Thymus (tissue), 11 donors: Measurements from ENCODE around the gene STAG2. TPM values are rescaled to one million over a fixed set of nuclear protein-coding genes. Genes with fewer than 3 reads are reported as not detected.

ENCODE experiments used
- DNase-seq, 9 donors: peaks; one replicate each; pipeline ENCODE4 v3.0.0-alpha.2; 2013; ENCODE audit warnings: low spot score in 9 of 9, low read depth in 6 of 9, missing footprints in 1 of 9
- H3K27ac ChIP-seq, 2 donors: one replicate each; pipeline ENCODE4 v1.5.1; 2013; ENCODE audit warnings: control low read depth in 1 of 2, low read depth in 1 of 2, low read length in 1 of 2, mild to moderate bottlenecking in 1 of 2, moderate library complexity in 1 of 2
- H3K27me3 ChIP-seq, 2 donors: one replicate each; pipeline ENCODE4 v1.5.1; 2013; ENCODE audit warnings: low read length in 1 of 2; ENCODE audit not compliant: control insufficient read depth in 2 of 2, insufficient read depth in 1 of 2
- H3K36me3 ChIP-seq, 2 donors: one replicate each; pipeline ENCODE4 v1.5.1; 2013; ENCODE audit warnings: low read length in 1 of 2, mild to moderate bottlenecking in 1 of 2, moderate library complexity in 1 of 2; ENCODE audit not compliant: control insufficient read depth in 2 of 2, insufficient read depth in 2 of 2
- H3K4me1 ChIP-seq, 2 donors: one replicate each; pipeline ENCODE4 v1.5.1; 2013; ENCODE audit warnings: low read length in 2 of 2; ENCODE audit not compliant: control insufficient read depth in 2 of 2, insufficient read depth in 2 of 2
- H3K4me3 ChIP-seq, 2 donors: one replicate each; pipeline ENCODE4 v1.5.1; 2013; ENCODE audit warnings: low read length in 2 of 2, control low read depth in 1 of 2, mild to moderate bottlenecking in 1 of 2
- H3K9me3 ChIP-seq, 2 donors: one replicate each; pipeline ENCODE4 v1.5.1; 2013; ENCODE audit warnings: low read length in 1 of 2, mild to moderate bottlenecking in 1 of 2; ENCODE audit not compliant: control insufficient read depth in 2 of 2, insufficient read depth in 1 of 2
- WGBS: extraction: QIAGEN DNeasy Blood & Tissue Kit; methylation state at CpG from one replicate; pipeline ENCODE4 v1.1.7; 2013; 5-methylcytosine and 5-hydroxymethylcytosine counted together
- polyA plus RNA-seq: library from polyadenylated mRNA; stranded (reverse); fragments of 200-250 nt; gene quantifications from one replicate; pipeline ENCODE4 v1.2.3, GENCODE V29; 2013
- total RNA-seq: library from RNA; stranded (reverse); fragments of 120-200 nt; gene quantifications from one replicate; pipeline ENCODE4 v1.2.4, GENCODE V29; 2013
- donor health status: healthy.

Gene STAG2
- total and polyA plus RNA-seq, 2 donors = 44.0 to 147 TPM

DNA sequence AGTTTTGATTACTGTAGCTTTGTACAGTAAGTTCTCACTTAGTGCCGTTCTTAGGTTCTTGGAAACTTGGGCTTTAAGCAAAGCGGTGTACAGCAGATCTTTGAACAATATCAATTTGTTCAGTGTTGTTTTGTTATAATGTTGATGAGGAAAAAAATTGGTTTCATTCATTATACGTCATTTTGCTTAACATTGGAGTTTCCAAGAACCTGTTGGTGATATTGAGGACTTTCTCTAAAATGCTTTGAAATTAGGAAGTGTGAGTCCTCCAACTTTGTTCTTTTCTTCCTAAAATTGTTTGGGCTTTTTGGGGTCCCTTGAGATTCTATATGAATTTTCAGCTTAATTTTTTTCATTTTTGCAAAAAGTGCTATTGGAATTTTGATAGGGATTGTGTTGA, 49.1 kb downstream of the STAG2 start:
- Histone ChIP-seq H3K4me3 (no peak overlapping the region), H3K36me3 (peaks cover 0 to 2% of the 10 kb centered on the region in 2 donors), H3K27me3 (no peaks in the 10 kb centered on the region), H3K4me1 (no peaks in the 10 kb centered on the region), H3K27ac (no peak overlapping the region), H3K9me3 (no peaks in the 10 kb centered on the region)
- DNase-seq = no peak
- 92% methylated on average over 3 of the region's 3 CpGs for WGBS

DNA sequence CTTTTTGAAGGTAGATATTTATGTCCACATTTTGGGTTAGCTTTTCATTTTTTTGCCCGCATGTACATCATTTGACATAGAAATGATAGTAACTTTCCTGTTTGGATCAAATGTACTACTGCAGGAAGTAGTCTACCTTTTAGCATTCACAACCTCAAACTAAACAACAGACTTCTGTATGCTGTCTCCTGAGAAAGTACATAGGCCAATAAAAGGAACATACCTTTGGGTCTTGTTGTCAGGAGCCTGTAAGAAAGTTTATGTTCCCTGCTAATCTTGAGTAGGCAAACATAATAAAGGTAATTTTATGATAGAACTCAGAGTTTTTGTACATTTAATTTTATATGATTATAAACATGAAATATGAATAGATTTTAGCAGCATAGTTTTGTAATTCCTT, 54.2 kb downstream of the STAG2 start:
- no peak overlapping the region for H3K27ac ChIP-seq
- 97% methylated on average over 1 of the region's 1 CpG for WGBS
- DNase-seq = no peak
- no peaks in the 10 kb centered on the region for H3K36me3 ChIP-seq
- no peaks in the 10 kb centered on the region for H3K27me3 ChIP-seq
- no peak overlapping the region for H3K4me3 ChIP-seq
- H3K4me1 ChIP-seq = no peaks in the 10 kb centered on the region
- H3K9me3 ChIP-seq = no peaks in the 10 kb centered on the region

DNA sequence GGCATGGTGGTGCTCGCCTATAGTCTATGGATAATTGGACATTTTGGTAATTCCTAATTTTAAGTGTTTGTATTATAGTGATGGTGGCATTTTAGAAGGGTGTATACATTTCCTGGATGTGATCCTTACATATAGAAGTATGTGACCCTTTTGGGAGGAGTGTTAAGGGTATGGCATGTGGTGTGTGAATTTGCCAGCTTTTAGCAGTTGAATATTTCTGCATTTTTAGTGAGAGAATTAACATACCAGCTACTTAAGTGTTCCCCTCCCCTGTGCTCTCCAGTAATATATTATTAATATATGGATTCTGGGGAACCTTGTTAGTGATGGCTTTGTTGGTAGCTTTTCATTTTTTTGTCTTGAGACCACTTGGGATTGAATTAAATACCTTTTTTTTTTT, 55.3 kb downstream of the STAG2 start:
- H3K36me3 ChIP-seq = peaks cover 0 to 2% of the 10 kb centered on the region in 2 donors
- 97% methylated on average over 1 of the region's 1 CpG for WGBS

DNA sequence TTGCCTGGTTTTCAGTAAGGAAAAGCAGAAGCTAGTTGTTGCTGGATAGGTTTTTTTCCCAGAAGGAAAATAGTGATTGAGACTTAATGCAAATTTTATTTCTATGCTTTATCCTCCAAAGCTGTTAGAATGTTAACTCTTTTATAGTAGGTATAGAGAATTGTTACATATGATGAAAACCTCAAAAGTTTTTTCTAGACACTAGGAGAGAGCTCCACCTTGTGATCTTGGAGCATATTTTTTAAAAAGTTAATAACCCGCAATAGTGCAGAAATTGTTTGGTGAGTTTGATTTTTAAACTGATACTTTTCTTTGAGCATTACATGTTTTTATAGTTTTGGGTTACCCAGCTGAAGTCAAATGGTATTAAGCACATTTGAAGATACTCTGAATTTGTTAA, 56.5 kb downstream of the STAG2 start:
- peak in 1 of 9 donors; percentile 7 for DNase-seq
- no peaks in the 10 kb centered on the region for H3K27me3 ChIP-seq
- H3K4me3 ChIP-seq = no peak overlapping the region
- H3K4me1 ChIP-seq = no peaks in the 10 kb centered on the region
- 64% methylated on average over 1 of the region's 1 CpG for WGBS
- H3K36me3 ChIP-seq = peaks cover 0 to 6% of the 10 kb centered on the region in 2 donors
- no peak overlapping the region for H3K27ac ChIP-seq
- no peaks in the 10 kb centered on the region for H3K9me3 ChIP-seq

More for the DNA sequence above, 55.3 kb downstream of the STAG2 start:
- no peaks in the 10 kb centered on the region for H3K9me3 ChIP-seq
- no peak overlapping the region for H3K4me3 ChIP-seq
- no peaks in the 10 kb centered on the region for H3K27me3 ChIP-seq
- no peak overlapping the region for H3K27ac ChIP-seq
- no peak for DNase-seq
- no peaks in the 10 kb centered on the region for H3K4me1 ChIP-seq

DNA sequence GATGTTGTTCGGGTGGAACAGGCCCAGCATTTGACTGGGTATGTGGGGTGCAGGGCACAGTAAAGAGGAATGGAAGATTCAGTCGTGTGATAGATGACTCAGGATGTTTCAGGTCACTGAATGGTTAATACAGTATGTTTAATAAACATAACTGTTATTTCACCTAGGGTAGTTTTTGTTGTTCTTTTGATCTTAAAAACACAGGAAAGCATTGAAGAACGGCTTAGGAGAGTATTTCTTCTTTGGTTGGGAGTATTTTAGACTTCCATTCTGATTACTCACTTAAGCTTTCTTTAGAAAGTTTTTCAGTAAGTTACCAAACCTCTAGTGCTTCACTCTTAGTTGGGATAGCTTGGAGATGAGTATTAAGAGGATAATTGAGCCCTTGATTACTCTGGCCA, 62.3 kb downstream of the STAG2 start:
- peaks cover 0 to 36% of the 10 kb centered on the region in 2 donors for H3K36me3 ChIP-seq
- WGBS = 84% methylated on average over 3 of the region's 3 CpGs
- no peaks in the 10 kb centered on the region for H3K27me3 ChIP-seq
- H3K4me1 ChIP-seq = no peaks in the 10 kb centered on the region
- H3K4me3 ChIP-seq = no peak overlapping the region
- H3K27ac ChIP-seq = no peak overlapping the region
- no peak for DNase-seq
- no peaks in the 10 kb centered on the region for H3K9me3 ChIP-seq

DNA sequence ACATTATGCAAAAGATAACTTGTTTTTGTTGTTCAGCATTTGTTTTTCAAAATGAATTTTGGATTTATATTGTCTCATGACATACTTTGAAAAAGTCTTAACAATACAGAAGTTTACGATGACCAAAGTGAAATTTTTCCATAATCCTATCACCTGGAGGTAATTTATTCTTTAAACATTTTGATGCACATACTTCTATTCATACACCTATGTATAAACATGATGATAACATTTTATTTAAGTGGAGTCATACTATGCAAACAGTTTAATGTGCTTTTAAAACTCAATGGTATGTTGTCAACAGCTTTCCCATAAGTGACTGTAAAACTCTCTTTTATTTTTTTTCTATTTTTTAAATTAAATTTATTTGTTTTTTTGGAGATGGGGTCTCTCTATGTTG, 65.0 kb downstream of the STAG2 start:
- 100% methylated on average over 1 of the region's 1 CpG for WGBS
- DNase-seq = no peak
- Histone ChIP-seq H3K9me3 (no peaks in the 10 kb centered on the region), H3K4me1 (no peaks in the 10 kb centered on the region), H3K27ac (no peak overlapping the region), H3K4me3 (no peak overlapping the region), H3K27me3 (no peaks in the 10 kb centered on the region), H3K36me3 (peaks cover 0 to 50% of the 10 kb centered on the region in 2 donors)

DNA sequence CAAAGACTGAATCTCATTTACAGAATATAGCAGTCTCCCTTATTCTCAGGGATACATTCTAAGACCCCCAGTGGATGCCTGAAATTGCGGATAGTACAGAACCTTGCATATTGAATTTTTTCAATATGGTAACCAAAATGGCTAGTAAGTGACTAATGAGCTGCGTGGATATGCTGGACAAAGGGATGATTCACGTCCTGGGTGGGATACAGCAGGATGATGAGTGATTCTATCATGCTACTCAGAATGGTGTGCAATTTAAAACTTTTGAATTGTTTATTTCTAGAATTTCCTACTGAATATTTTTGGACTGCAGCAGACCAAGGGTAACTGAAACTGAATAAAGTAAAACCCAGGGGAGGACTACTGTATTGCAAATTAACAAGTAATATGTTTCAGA, 66.7 kb downstream of the STAG2 start:
- over 99% methylated on average over 3 of the region's 3 CpGs for WGBS
- DNase-seq = no peak
- peaks cover 0 to 49% of the 10 kb centered on the region in 2 donors for H3K36me3 ChIP-seq
- no peaks in the 10 kb centered on the region for H3K9me3 ChIP-seq
- H3K27me3 ChIP-seq = no peaks in the 10 kb centered on the region
- no peak overlapping the region for H3K27ac ChIP-seq
- no peaks in the 10 kb centered on the region for H3K4me1 ChIP-seq
- no peak overlapping the region for H3K4me3 ChIP-seq

DNA sequence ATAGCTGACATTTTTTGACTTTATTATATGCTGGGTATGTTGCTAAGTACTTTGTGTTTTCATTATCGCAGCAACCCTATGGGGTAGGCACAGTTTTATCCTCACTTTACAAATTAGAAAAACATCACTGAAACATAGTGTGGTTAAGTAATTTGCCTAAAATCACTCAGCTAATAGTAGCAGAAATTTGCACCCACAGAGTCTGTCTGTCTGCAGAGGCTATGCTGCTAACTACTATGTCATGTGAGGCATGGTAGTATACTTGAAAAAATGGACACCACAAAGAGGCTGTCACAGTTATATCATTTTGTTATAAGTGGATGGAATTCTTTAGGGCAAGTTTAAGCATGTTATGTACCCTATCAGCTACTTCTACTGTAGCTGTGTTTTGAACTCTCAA, 69.0 kb downstream of the STAG2 start:
- DNase-seq = no peak
- Histone ChIP-seq H3K27me3 (no peaks in the 10 kb centered on the region), H3K36me3 (peaks cover 0 to 46% of the 10 kb centered on the region in 2 donors), H3K27ac (no peak overlapping the region), H3K4me3 (no peak overlapping the region), H3K4me1 (no peaks in the 10 kb centered on the region), H3K9me3 (no peaks in the 10 kb centered on the region)
- WGBS = 100% methylated on average over 1 of the region's 1 CpG

DNA sequence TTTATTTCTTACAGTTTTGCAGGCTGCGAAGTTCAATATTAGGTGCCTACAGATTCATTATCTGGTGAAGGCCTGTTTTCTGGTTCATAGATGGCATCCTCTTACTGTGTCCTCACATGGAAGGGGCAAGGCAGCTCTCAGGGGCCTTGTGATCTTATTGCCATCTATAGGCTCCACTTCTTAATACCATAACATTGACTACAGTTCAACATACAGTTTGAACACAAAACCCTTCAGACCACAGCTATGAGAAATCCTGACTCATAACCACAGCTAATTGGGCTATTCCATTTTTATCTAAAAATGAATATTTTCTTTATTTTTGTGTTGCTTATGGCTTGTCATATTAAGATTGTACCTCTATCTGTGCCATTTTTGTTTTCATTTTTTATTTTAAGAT, 72.3 kb downstream of the STAG2 start:
- Histone ChIP-seq H3K27me3 (no peaks in the 10 kb centered on the region), H3K36me3 (peaks cover 0 to 36% of the 10 kb centered on the region in 2 donors), H3K4me3 (no peak overlapping the region), H3K27ac (no peak overlapping the region), H3K4me1 (no peaks in the 10 kb centered on the region), H3K9me3 (no peaks in the 10 kb centered on the region)
- WGBS = 97% methylated on average over 1 of the region's 1 CpG
- no peak for DNase-seq

DNA sequence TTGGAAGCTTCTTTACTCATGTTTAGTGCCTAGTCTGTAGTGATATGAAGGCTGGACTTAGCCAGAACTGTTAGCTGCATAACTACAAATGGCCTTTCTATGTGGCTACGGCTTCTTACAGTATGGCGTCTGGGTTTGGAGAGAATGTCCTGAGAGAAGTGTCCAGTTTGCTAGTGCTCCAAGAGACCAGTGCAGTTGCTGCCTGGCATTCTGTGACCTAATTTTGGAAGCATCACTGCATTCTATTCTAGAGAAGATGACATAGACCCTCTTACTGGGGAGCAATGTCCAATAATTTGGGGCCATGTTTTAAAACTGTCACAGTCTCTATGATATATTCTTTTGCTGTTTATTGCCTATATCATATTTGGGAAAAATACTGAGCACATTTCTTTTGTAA, 74.2 kb downstream of the STAG2 start:
- Histone ChIP-seq H3K4me3 (no peak overlapping the region), H3K36me3 (peaks cover 4 to 31% of the 10 kb centered on the region in 2 donors), H3K27me3 (no peaks in the 10 kb centered on the region), H3K9me3 (no peaks in the 10 kb centered on the region), H3K4me1 (no peaks in the 10 kb centered on the region), H3K27ac (no peak overlapping the region)
- no peak for DNase-seq
- WGBS = 98% methylated on average over 2 of the region's 2 CpGs
